SK-N-SH (cell line): ENCODE results near the gene HIPK4. TPM values are rescaled to one million over a fixed set of nuclear protein-coding genes. Genes with fewer than 3 reads are reported as not detected.

ENCODE experiments used
- CTCF ChIA-PET: fragments of 300-600, 350-600 bp; formaldehyde crosslinking; extraction: SDS; loops from one replicate; lab custom pipeline; 2021; lab: Yijun Ruan, JAX
- POLR2A ChIA-PET: fragments of 350-600 bp; sonication (Branson Sonifier 250); formaldehyde crosslinking; extraction: SDS; loops from one replicate; lab custom pipeline; 2020; ENCODE audit warnings: antibody characterized with exemption, inconsistent platforms; lab: Yijun Ruan, JAX
- DNase-seq: peaks from one replicate; pipeline ENCODE4 v3.0.0; 2012
- H2AFZ ChIP-seq: fragments of 200-600 bp; sonication (generic); 2 replicates; pipeline ENCODE4 v1.8.1; 2016; ENCODE audit warnings: antibody characterized with exemption, mild to moderate bottlenecking, low read depth
- H3F3A ChIP-seq: fragments of 200-600 bp; sonication (generic); replicated peaks from 2 replicates; pipeline ENCODE3; 2016; ENCODE audit warnings: antibody characterized with exemption, mild to moderate bottlenecking; ENCODE audit not compliant: insufficient read depth
- H3K27ac ChIP-seq, 2 experiments: fragments of 200-500 bp in 1 of 2; fragments of 200-600 bp in 1 of 2; sonication (Bioruptor generic) in 1 of 2; sonication (generic), shearing (Covaris generic) in 1 of 2; 2 replicates each; pipeline versions ENCODE4 v1.5.1 to v1.6.1; 2014 to 2016; ENCODE audit warnings: low read depth in 2 of 2, inconsistent platforms in 1 of 2, low read length in 1 of 2, mild to moderate bottlenecking in 1 of 2, mixed read lengths in 1 of 2
- H3K27me3 ChIP-seq: fragments of 200-600 bp; sonication (generic), shearing (Covaris generic); 2 replicates; pipeline ENCODE4 v1.6.1; 2016; ENCODE audit warnings: mixed run types; ENCODE audit not compliant: insufficient read depth
- H3K36me3 ChIP-seq, 2 experiments: fragments of 200-500 bp in 1 of 2; fragments of 200-600 bp in 1 of 2; sonication (Bioruptor generic) in 1 of 2; sonication (generic) in 1 of 2; replicated peaks in 1 of 2; 2 replicates each; pipeline versions ENCODE3 to v1.5.1; 2014 to 2016; ENCODE audit warnings: low read length in 1 of 2, mild to moderate bottlenecking in 1 of 2; ENCODE audit not compliant: insufficient read depth in 2 of 2, control insufficient read depth in 1 of 2
- H3K4me1 ChIP-seq, 2 experiments: fragments of 200-500 bp in 1 of 2; fragments of 200-600 bp in 1 of 2; sonication (Bioruptor generic) in 1 of 2; sonication (generic), shearing (Covaris generic) in 1 of 2; 2 replicates each; pipeline versions ENCODE4 v1.5.1 to v1.6.1; 2014 to 2016; ENCODE audit warnings: low read depth in 1 of 2, low read length in 1 of 2, mixed run types in 1 of 2; ENCODE audit not compliant: insufficient read depth in 2 of 2, control insufficient read depth in 1 of 2
- H3K4me2 ChIP-seq: fragments of 200-600 bp; sonication (generic), shearing (Covaris generic); 2 replicates; pipeline ENCODE4 v1.6.1; 2017; ENCODE audit warnings: mixed run types
- H3K4me3 ChIP-seq, 2 experiments: fragments of 200-500 bp in 1 of 2; fragments of 200-600 bp in 1 of 2; sonication (Bioruptor generic) in 1 of 2; sonication (generic), shearing (Covaris generic) in 1 of 2; 2 replicates each; pipeline versions ENCODE4 v1.5.1 to v1.8.1; 2014 to 2016; ENCODE audit warnings: low read depth in 2 of 2, inconsistent platforms in 1 of 2, low read length in 1 of 2, mild to moderate bottlenecking in 1 of 2, mixed read lengths in 1 of 2, moderate library complexity in 1 of 2
- H3K79me2 ChIP-seq: fragments of 200-600 bp; sonication (generic); 2 replicates; pipeline ENCODE4 v1.8.1; 2017; ENCODE audit warnings: mild to moderate bottlenecking; ENCODE audit not compliant: insufficient read depth
- H3K9ac ChIP-seq: fragments of 200-600 bp; sonication (generic); 2 replicates; pipeline ENCODE4 v1.6.1; 2017; ENCODE audit warnings: mixed run types
- H3K9me2 ChIP-seq: fragments of 200-600 bp; sonication (generic); 2 replicates; pipeline ENCODE4 v1.6.1; 2017; ENCODE audit warnings: mixed run types
- H3K9me3 ChIP-seq: fragments of 200-600 bp; sonication (generic); 2 replicates; pipeline ENCODE4 v1.6.1; 2017; ENCODE audit warnings: mixed run types, mild to moderate bottlenecking, moderate library complexity
- H4K20me1 ChIP-seq: fragments of 200-600 bp; sonication (generic); 2 replicates; pipeline ENCODE4 v1.6.1; 2017; ENCODE audit warnings: mild to moderate bottlenecking, mixed run types; ENCODE audit not compliant: insufficient read depth
- ELF1 ChIP-seq: IDR thresholded peaks from 2 replicates; pipeline ENCODE4 v1.4.0; 2012
- EZH2phosphoT487 ChIP-seq: fragments of 200-600 bp; sonication (generic); IDR thresholded peaks from 2 replicates; pipeline ENCODE4 v1.6.1; 2017; ENCODE audit warnings: low read depth, mixed run types, mild to moderate bottlenecking, antibody characterized with exemption, moderate library complexity, borderline replicate concordance
- FOXJ3 ChIP-seq: sonication (generic); formaldehyde crosslinking; IDR thresholded peaks from 2 replicates; pipeline ENCODE4 v1.5.1; 2020; ENCODE audit warnings: mild to moderate bottlenecking, missing genetic modification reagents
- GABPA ChIP-seq: IDR thresholded peaks from 2 replicates; pipeline ENCODE4 v1.4.0; 2012; ENCODE audit warnings: low read depth, mild to moderate bottlenecking
- IRF3 ChIP-seq: fragments of 150-350 bp; IDR thresholded peaks from 2 replicates; pipeline ENCODE4 v1.6.1; 2016; ENCODE audit warnings: mild to moderate bottlenecking, low read depth, low read length
- JUND ChIP-seq: IDR thresholded peaks from 2 replicates; pipeline ENCODE4 v1.4.0; 2012
- MAX ChIP-seq: IDR thresholded peaks from 2 replicates; pipeline ENCODE4 v1.4.0; 2012; ENCODE audit warnings: low read depth
- MEF2A ChIP-seq: IDR thresholded peaks from 2 replicates; pipeline ENCODE4 v1.4.0; 2012; ENCODE audit warnings: low read depth, borderline replicate concordance
- MXI1 ChIP-seq: IDR thresholded peaks from 2 replicates; pipeline ENCODE4 v1.6.1; 2012; ENCODE audit warnings: mild to moderate bottlenecking, low read depth, low read length, improper control_type of control experiment
- NFIC ChIP-seq: IDR thresholded peaks from 2 replicates; pipeline ENCODE4 v1.4.0; 2012; ENCODE audit warnings: borderline replicate concordance
- NRF1 ChIP-seq: IDR thresholded peaks from 2 replicates; pipeline ENCODE4 v1.6.1; 2012; ENCODE audit warnings: low read depth, mild to moderate bottlenecking, low read length
- REST ChIP-seq: IDR thresholded peaks from 2 replicates; pipeline ENCODE4 v1.6.1; 2012; ENCODE audit warnings: mild to moderate bottlenecking, low read depth, low read length, moderate library complexity
- RXRA ChIP-seq: IDR thresholded peaks from 2 replicates; pipeline ENCODE4 v1.4.0; 2012; ENCODE audit warnings: low read depth, mild to moderate bottlenecking, borderline replicate concordance
- SIN3A ChIP-seq: IDR thresholded peaks from 2 replicates; pipeline ENCODE4 v1.6.1; 2012; ENCODE audit warnings: low read depth, mild to moderate bottlenecking, low read length, moderate library complexity, borderline replicate concordance
- SMC3 ChIP-seq: IDR thresholded peaks from 2 replicates; pipeline ENCODE4 v1.6.1; 2012; ENCODE audit warnings: low read depth, low read length, improper control_type of control experiment
- TAF1 ChIP-seq: IDR thresholded peaks from 2 replicates; pipeline ENCODE4 v1.6.1; 2012; ENCODE audit warnings: low read depth, mild to moderate bottlenecking, low read length, moderate library complexity, borderline replicate concordance
- TEAD4 ChIP-seq: IDR thresholded peaks from 2 replicates; pipeline ENCODE4 v1.4.0; 2012; ENCODE audit warnings: mild to moderate bottlenecking, borderline replicate concordance; ENCODE audit not compliant: insufficient read depth
- USF1 ChIP-seq: IDR thresholded peaks from 2 replicates; pipeline ENCODE4 v1.4.0; 2012; ENCODE audit warnings: low read depth, borderline replicate concordance
- WGBS: methylation state at CpG from one replicate; pipeline ENCODE4 v1.1.6; 2017; ENCODE audit warnings: low lambda C conversion rate; 5-methylcytosine and 5-hydroxymethylcytosine counted together
- polyA plus RNA-seq, 3 experiments: library from polyadenylated mRNA; depleted of rRNA; stranded (reverse); fragments of >200 nt; gene quantifications; 2 replicates each; pipeline ENCODE4 v1.2.3, GENCODE V29; 2012

The HIPK4 gene
- polyA plus RNA-seq, 1 of the 3 experiments (the other 2 are of a cell fraction): 0.23 TPM

GRCh38 chr19:40411958-40412499 is 22.0 kb upstream of the HIPK4 start:
- Histone ChIP-seq H3K36me3 (no peaks in the 10 kb centered on the region), H3K27ac (no peak overlapping the region), H2AFZ (no peak overlapping the region), H3K9me2 (no peaks in the 10 kb centered on the region), H3K27me3 (no peaks in the 10 kb centered on the region), H3K9me3 (no peaks in the 10 kb centered on the region), H3K4me2 (no peak overlapping the region), H3K9ac (no peak overlapping the region), H3F3A (peaks cover 9% of the 10 kb centered on the region), H3K4me3 (no peak overlapping the region), H4K20me1 (no peaks in the 10 kb centered on the region), H3K4me1 (no peaks in the 10 kb centered on the region; a peak in 1 of 4 replicates), H3K79me2 (no peaks in the 10 kb centered on the region)
- no peak for TF ChIP-seq RXRA
- no peak for TF ChIP-seq JUND
- TF ChIP-seq GABPA: no peak
- TF ChIP-seq MAX: no peak
- TF ChIP-seq REST: no peak
- TF ChIP-seq FOXJ3 (CRISPR knock-in tag): no peak
- no peak for TF ChIP-seq IRF3
- no peak for TF ChIP-seq MXI1
- TF ChIP-seq MEF2A: no peak
- TF ChIP-seq SMC3: no peak
- no peak for TF ChIP-seq NRF1
- no peak for TF ChIP-seq TAF1
- no peak for TF ChIP-seq NFIC
- TF ChIP-seq TEAD4: no peak
- TF ChIP-seq ELF1: no peak
- TF ChIP-seq USF1: no peak
- no peak for TF ChIP-seq SIN3A
- no peak for TF ChIP-seq EZH2phosphoT487
- 74% methylated on average over 8 of the region's 8 CpGs for WGBS
- POLR2A ChIA-PET: interaction anchor here (1.4 kb wide), 1 partner anchor 9 kb away, joined by 4 read pairs; no protein-coding TSS in a partner anchor
- CTCF ChIA-PET: interaction anchor here (1.1 to 3.3 kb wide), 5 partner anchors 10 to 107 kb away, joined by 3 to 15 read pairs (median 3); partner anchors contain the start of gene SERTAD3
- DNase-seq: peak; percentile 11
